BJ (cell line): ENCODE data around the gene SCAMP3. TPM values are rescaled to one million over a fixed set of nuclear protein-coding genes. Genes with fewer than 3 reads are reported as not detected.

Experiments
- CTCF ChIA-PET: fragments of 350-600 bp; formaldehyde crosslinking; extraction: SDS; loops from one replicate; lab custom pipeline; 2021; ENCODE audit warnings: antibody characterized with exemption, inconsistent platforms; lab: Yijun Ruan, JAX
- POLR2A ChIA-PET: fragments of 300-600 bp; sonication (Branson Sonifier 250); formaldehyde crosslinking; extraction: SDS; loops from one replicate; lab custom pipeline; 2021; ENCODE audit warnings: antibody characterized with exemption; lab: Charles Lee
- DNase-seq: peaks from one replicate; pipeline ENCODE4 v3.0.0-alpha.2; 2011; ENCODE audit warnings: low read depth
- H3K27me3 ChIP-seq: 2 replicates; pipeline ENCODE4 v1.6.0; 2011; ENCODE audit warnings: low read length; ENCODE audit not compliant: control insufficient read depth, insufficient read depth
- H3K36me3 ChIP-seq: 2 replicates; pipeline ENCODE4 v1.5.1; 2011; ENCODE audit warnings: low read length; ENCODE audit not compliant: control insufficient read depth, insufficient read depth
- H3K4me3 ChIP-seq: 2 replicates; pipeline ENCODE4 v1.5.1; 2011; ENCODE audit warnings: low read depth, mild to moderate bottlenecking, control low read depth, low read length
- CTCF ChIP-seq: IDR thresholded peaks from 2 replicates; pipeline ENCODE4 v1.5.1; 2011; ENCODE audit warnings: low read depth, mild to moderate bottlenecking, control low read depth, inconsistent platforms, low read length, moderate library complexity; ENCODE audit not compliant: insufficient read depth
- polyA plus RNA-seq: library from polyadenylated mRNA; depleted of rRNA; stranded (reverse); fragments of >200 nt; gene quantifications from 2 replicates; pipeline ENCODE4 v1.2.3, GENCODE V29; 2011

The SCAMP3 gene
- polyA plus RNA-seq, 1 experiment = 193 TPM

GRCh38 chr1:155305881-155306391 lies 43.8 kb upstream of the SCAMP3 start:
- DNase-seq = no peak
- no peak for TF ChIP-seq CTCF
- CTCF ChIA-PET = interaction anchor here (1.0 to 2.0 kb wide), 6 partner anchors 13 to 55 kb away, joined by 3 to 19 read pairs (median 4); no protein-coding TSS in a partner anchor
- POLR2A ChIA-PET = no interaction called here
- H3K36me3 ChIP-seq = 0 out of 2 replicates have a peak, but pooled peaks cover 1% of the 10 kb centered on the region
- no peaks in the 10 kb centered on the region for H3K27me3 ChIP-seq
- no peak overlapping the region for H3K4me3 ChIP-seq

- CTCF ChIA-PET = interaction anchor here (1.2 to 1.4 kb wide), 2 partner anchors 19 to 54 kb away, joined by 3 to 4 read pairs; no protein-coding TSS in a partner anchor
- Histone ChIP-seq H3K4me3 (no peak overlapping the region), H3K36me3 (no peaks in the 10 kb centered on the region), H3K27me3 (no peaks in the 10 kb centered on the region)
- no peak for TF ChIP-seq CTCF
- POLR2A ChIA-PET = no interaction called here
- DNase-seq = no peak
These were observed 42.5 kb upstream of the SCAMP3 start for GRCh38 chr1:155304558-155305063.

- POLR2A ChIA-PET = no interaction called here
- TF ChIP-seq CTCF = no peak
- CTCF ChIA-PET = interaction anchor here (2.2 kb wide), 1 partner anchor 51 kb away, joined by 10 read pairs; no protein-coding TSS in a partner anchor
- no peaks in the 10 kb centered on the region for H3K36me3 ChIP-seq
- H3K4me3 ChIP-seq = no peak within 1 kb of the TSS
- H3K27me3 ChIP-seq = peaks cover 7% of the 10 kb centered on the region
- DNase-seq = no peak
These were observed 39.2 kb upstream of the SCAMP3 start, which contains the start of gene PKLR for GRCh38 chr1:155301342-155301841. PKLR (minus strand) TSS chr1:155301438; CDS start chr1:155301395, 43 bp downstream.

GRCh38 chr1:155300553-155301329 lies 38.6 kb upstream of the SCAMP3 start:
- no peak for TF ChIP-seq CTCF
- no peak overlapping the region for H3K4me3 ChIP-seq
- ChIA-PET POLR2A (no interaction called here), CTCF (interaction anchor here (1.0 to 2.2 kb wide), 4 partner anchors 22 to 80 kb away, joined by 3 to 10 read pairs (median 6); no protein-coding TSS in a partner anchor)
- no peak for DNase-seq
- H3K27me3 ChIP-seq = peaks cover 13% of the 10 kb centered on the region
- no peaks in the 10 kb centered on the region for H3K36me3 ChIP-seq

GRCh38 chr1:155300024-155300423 lies 37.9 kb upstream of the SCAMP3 start:
- peaks cover 20% of the 10 kb centered on the region for H3K27me3 ChIP-seq
- H3K36me3 ChIP-seq = no peaks in the 10 kb centered on the region
- H3K4me3 ChIP-seq = no peak overlapping the region
- no peak for TF ChIP-seq CTCF
- ChIA-PET POLR2A (no interaction called here), CTCF (interaction anchor here (1.0 to 2.2 kb wide), 4 partner anchors 22 to 81 kb away, joined by 3 to 10 read pairs (median 6); no protein-coding TSS in a partner anchor)
- no peak for DNase-seq
